Cardiac ventricle fibroblast (primary cell): Measurements from ENCODE around the gene ROMO1. TPM values are rescaled to one million over a fixed set of nuclear protein-coding genes. Genes with fewer than 3 reads are reported as not detected.

Source experiments
- total RNA-seq: library from RNA; depleted of rRNA; stranded (reverse); fragments of >200 nt; gene quantifications from 2 replicates; pipeline ENCODE4 v1.2.3, GENCODE V29; 2015

The ROMO1 gene
- total RNA-seq = 183 and 211 TPM in 2 replicates

DNA sequence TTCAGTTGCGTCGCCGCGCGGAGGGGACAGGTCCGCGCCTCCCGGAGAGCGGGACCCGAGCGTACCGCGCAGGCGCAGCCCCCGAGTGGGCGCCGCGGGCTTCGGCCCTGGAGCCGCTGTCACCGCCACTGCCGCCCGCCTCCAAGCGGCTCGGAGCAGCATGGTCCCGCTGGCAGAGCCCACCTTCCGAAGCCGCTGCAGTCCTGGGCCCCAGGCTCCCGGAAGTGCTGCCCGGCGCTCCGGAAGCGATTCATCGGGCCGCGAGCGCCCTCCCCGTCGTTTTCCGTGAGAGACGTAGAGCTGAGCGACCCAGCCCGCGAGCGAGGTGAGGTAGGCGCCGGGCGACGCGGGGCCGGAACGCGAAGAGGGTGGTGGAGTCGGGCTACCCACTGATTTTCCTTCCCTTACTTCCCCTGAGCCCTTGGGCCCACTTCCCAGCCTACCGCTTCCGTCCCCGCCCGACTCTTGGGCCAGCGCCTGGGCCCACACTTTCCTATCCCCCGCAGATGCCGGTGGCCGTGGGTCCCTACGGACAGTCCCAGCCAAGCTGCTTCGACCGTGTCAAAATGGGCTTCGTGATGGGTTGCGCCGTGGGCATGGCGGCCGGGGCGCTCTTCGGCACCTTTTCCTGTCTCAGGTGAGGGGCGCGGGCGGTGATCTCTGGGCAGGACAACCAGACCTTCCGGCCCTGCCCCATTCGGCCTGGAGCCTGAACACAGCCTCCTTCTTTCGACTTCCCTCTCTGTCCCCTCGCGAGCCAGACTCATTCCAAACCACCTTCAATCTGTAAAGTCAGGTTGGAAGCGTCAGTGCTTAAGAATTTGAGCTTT is at the start of gene ROMO1, which contains the start of gene NFS1:
Gene ROMO1, plus strand, starts transcription at position 279 of the 830 bp plus-strand sequence. Its CDS starts 228 bp downstream, at position 507.
Gene NFS1, minus strand, starts transcription at position 226 of the 830 bp plus-strand sequence. Its CDS starts 64 bp downstream, at position 162.

DNA sequence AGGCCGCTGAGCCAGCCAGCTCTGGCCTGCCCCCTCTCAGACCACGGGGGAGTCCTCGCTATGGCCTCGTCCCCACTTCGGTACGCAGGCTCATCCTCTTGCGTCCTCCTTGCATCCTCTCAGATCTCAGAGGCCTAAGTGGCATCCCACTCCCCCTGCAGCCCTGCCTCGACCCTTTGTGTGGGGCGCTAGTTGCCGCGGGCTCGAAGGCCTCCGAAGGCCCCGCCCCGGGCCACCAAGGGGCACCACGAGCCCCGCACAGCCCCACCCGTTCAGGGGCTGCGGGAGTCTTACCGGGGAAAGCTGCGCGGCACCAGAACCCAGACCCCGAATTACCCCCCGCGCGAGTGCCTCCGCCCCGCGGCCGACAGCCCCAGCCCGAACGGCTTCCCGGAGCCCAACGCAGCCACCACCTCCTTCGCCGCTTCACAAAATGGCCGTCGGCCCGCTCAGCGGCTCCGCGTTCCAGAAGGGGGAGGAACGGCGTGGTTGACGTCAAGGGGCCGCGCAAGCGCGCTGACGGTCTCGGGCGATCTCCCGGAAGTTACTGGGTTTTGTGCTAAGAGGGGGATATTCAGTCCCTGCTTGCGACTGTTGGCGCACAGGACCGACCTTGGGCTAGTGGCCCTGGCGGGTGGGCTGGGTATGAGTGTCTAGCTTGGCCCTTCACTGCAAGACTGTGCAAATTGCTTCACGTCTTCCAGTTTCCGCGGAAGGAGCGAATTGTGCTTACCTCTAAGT is 34.6 kb upstream of the ROMO1 start, which contains the start of the genes CPNE1 and RBM12:
Gene CPNE1, minus strand, starts transcription at position 435 of the 741 bp plus-strand sequence. CDS start 31,977 bp downstream, outside the sequence.
Gene RBM12, minus strand, starts transcription at position 435 of the 741 bp plus-strand sequence. CDS start 9,578 bp downstream, outside the sequence.

DNA sequence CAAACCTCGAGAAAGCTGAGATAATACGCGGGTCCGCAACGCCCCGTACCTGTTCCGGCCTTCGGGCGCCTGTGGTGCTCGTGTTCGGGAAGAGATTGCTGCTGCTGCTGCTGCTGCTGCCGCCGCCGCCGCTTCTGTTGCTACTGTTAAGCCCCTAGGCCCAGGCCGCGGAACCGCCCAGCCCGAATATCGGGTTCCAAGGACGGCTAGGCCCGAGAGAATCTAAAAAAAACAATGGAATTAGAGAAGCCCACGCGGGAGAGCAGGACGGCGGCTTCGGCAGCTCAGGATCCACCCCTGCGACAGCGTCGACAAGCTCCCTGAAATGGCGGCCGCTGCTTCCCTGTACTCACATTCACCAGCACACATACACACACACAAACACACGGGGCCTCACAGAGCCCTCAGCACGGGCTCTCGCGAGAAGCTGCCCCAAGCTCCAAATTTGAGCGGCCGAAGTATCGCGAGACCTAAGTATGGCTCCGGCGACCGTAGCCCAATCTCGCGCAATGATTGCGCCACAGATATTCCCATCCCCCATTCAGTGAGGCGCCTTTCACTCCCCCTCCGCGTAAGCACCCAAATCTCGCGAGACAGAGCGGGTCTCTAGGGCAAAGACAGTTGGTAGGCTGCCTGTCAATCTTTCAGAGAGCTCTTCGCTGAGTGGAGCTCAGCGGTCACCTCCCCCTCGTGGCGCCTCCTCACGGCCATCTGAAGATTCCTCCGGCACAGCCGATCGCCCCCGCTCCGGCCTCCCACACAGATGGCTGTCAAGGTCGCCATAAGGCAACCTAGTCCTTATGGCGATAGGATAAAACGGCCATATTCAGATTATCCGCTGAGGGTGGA is 42.9 kb downstream of the ROMO1 start, which contains the start of gene RBM39:
Gene RBM39, minus strand, starts transcription at position 369 of the 849 bp plus-strand sequence. CDS start 1,386 bp downstream, outside the sequence.

Other genes with a start within 250 kb of the ROMO1 start
- 20.3 and 30.8 TPM in 2 replicates for gene CEP250, start 243.8 kb upstream of the ROMO1 start, total RNA-seq
- not detected in 2 replicates for gene C20orf173, start 169.8 kb upstream of the ROMO1 start, total RNA-seq
- gene ERGIC3, start 157.3 kb upstream of the ROMO1 start, total RNA-seq = 230 and 244 TPM in 2 replicates
- 6.5 and 8.9 TPM in 2 replicates for gene SPAG4, start 83.6 kb upstream of the ROMO1 start, total RNA-seq
- 122 and 135 TPM in 2 replicates for gene CPNE1, start 34.5 kb upstream of the ROMO1 start, total RNA-seq
- 27.3 and 29.3 TPM in 2 replicates for gene RBM12, start 34.5 kb upstream of the ROMO1 start, total RNA-seq
- 19.6 and 20.9 TPM in 2 replicates for gene NFS1, start 53 bp upstream of the ROMO1 start, total RNA-seq
- gene RBM39, start 42.9 kb downstream of the ROMO1 start, total RNA-seq = 123 and 125 TPM in 2 replicates
- 19.7 and 31.9 TPM in 2 replicates for gene PHF20, start 72.6 kb downstream of the ROMO1 start, total RNA-seq